IPS DF 6.9 (cell line): Measurements from ENCODE around the gene CEP295NL.
"Not testable (repeated sequence)": the region's sequence is repeated elsewhere in the genome, so short reads cannot be mapped to it uniquely, and the experiment has no call there.

Experiments
- DNase-seq: peaks from one replicate; pipeline ENCODE4 v3.0.0-alpha.2; 2013; ENCODE audit warnings: low read depth, low spot score
- H3K27ac ChIP-seq: one replicate; pipeline ENCODE4 v1.5.1; 2013; ENCODE audit warnings: low read length, control low read depth
- H3K27me3 ChIP-seq: 2 replicates; pipeline ENCODE4 v1.6.1; 2013; ENCODE audit warnings: mild to moderate bottlenecking, low read length; ENCODE audit not compliant: control insufficient read depth, insufficient read depth
- H3K36me3 ChIP-seq: 2 replicates; pipeline ENCODE4 v1.6.1; 2013; ENCODE audit warnings: low read length; ENCODE audit not compliant: control insufficient read depth, insufficient read depth
- H3K4me1 ChIP-seq: 2 replicates; pipeline ENCODE4 v1.6.1; 2013; ENCODE audit warnings: low read length; ENCODE audit not compliant: control insufficient read depth, insufficient read depth
- H3K4me3 ChIP-seq: 2 replicates; pipeline ENCODE4 v1.5.1; 2013; ENCODE audit warnings: mild to moderate bottlenecking, low read length
- H3K9me3 ChIP-seq: 2 replicates; pipeline ENCODE4 v1.6.1; 2013; ENCODE audit warnings: low read length, inconsistent platforms; ENCODE audit not compliant: control insufficient read depth, insufficient read depth
- WGBS: extraction: QIAGEN DNeasy Blood & Tissue Kit; methylation state at CpG from one replicate; pipeline ENCODE4 v1.1.7; 2013; ENCODE audit warnings: mixed read lengths, missing lambda C conversion rate; ENCODE audit not compliant: insufficient read length, insufficient coverage; 5-methylcytosine and 5-hydroxymethylcytosine counted together

Gene CEP295NL

DNA sequence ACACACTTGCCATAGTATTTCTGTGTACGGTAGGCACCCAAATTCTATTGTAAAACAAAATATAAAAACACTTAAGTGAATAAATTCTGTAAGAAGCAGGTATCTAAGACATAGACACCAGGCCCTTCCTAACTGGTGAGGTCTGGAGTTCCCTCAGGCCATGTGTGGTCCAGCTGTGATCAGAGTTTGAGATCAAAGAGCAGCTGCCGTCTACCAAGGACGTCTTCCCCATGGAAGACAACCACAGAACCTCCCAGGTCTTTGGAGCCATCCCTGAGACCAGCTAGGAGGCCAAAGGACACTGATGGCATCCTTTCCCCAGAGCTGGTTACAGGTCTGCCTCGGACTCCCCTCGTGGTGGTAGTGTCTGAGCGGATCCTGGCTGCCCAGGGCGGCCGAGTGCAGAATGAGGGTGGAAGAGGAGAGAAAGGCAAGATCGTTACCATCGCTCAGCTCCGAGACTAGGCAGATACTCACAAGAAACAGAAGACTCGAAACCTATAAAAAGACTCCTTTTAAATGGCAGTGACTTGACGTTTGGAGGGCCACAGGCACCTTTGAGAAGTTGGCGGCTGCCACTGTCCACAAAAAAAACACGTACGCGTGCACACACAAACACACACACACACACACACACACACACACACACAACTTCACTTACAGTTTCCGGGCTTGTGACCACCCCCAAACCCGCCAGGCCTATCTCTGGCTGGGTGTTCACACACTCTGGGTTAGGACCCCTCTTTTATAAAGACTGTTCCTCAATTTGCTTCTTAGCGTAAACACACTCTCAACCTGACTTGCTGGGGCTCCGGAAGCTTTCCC, 14.7 kb upstream of the CEP295NL start:
- Histone ChIP-seq H3K27ac (no peak overlapping the region), H3K27me3 (no peaks in the 10 kb centered on the region; the same call in 1 of the 2 replicates), H3K9me3 (no peaks in the 10 kb centered on the region), H3K4me3 (no peak overlapping the region), H3K4me1 (peaks cover 2% of the 10 kb centered on the region; the same call in 1 of the 2 replicates), H3K36me3 (no peaks in the 10 kb centered on the region; the same call in 1 of the 2 replicates)
- WGBS = no CpG with 5 or more reads among the region's 21 CpGs
- no peak for DNase-seq

DNA sequence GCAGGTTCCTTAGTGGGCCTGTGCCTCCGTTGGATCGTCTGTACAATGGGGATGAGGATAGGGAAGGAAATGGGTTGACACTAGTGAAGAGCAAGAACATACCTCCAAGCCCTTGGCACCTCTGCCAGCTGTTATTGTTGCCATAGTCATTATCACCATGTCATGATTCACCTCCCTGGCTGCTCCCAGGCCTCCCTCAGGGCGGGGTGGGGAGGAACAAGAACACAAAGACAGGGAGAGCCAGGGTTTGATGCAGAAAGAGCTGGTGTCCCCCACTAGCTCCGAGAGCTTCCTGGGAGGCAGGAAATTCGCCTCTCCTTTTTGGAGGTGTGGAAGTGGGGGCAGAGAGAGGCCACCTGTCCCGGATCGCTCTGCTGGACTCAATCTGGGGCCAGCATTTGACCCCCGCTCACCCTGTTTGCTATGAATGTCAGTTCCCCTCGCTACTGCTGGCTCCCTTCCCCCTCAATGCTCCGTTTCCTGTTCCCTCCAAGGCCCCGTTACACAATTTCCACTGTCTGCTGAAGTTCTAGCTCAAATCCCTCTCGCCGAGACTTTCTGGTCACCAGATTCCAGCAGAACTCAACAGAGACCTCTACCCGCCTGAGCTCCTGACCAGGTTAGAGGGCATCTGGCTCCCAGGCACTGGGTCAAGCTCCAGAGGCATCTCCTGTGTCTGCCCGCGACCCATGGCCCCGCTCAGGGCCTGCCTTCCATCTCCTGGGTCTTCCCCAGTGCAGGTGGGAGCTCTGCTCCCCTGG, 13.1 kb upstream of the CEP295NL start:
- DNase-seq = no peak
- no peaks in the 10 kb centered on the region; the same call in 1 of the 2 replicates for H3K27me3 ChIP-seq
- no peak overlapping the region for H3K4me3 ChIP-seq
- peaks cover 2% of the 10 kb centered on the region; the same call in 1 of the 2 replicates for H3K4me1 ChIP-seq
- no CpG with 5 or more reads among the region's 17 CpGs for WGBS
- no peaks in the 10 kb centered on the region for H3K9me3 ChIP-seq
- no peak overlapping the region for H3K27ac ChIP-seq
- peaks cover 2% of the 10 kb centered on the region; the same call in 1 of the 2 replicates for H3K36me3 ChIP-seq

DNA sequence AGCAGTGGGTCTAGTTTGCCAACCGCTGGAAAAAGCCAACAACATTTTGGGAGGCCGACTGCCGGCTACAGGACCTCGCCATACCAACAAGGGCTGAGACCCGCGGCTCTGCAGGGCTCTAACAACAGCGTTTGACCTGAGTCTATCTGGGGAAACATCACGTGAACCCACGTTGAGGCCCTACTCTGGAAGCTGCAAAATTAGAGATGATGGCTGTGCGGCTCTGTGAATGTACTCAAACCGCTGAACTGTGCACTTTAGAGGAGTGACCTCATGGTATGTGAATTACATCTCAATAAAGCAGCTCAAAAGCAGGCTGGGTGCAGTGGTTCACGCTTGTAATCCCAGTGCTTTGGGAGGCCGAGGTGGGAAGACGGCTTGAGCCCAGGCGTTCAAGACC, 10.1 kb upstream of the CEP295NL start:
- Histone ChIP-seq H3K27me3 (no peaks in the 10 kb centered on the region; the same call in 1 of the 2 replicates), H3K27ac (no peak overlapping the region), H3K4me3 (no peak overlapping the region), H3K4me1 (peaks cover 3% of the 10 kb centered on the region), H3K9me3 (no peaks in the 10 kb centered on the region), H3K36me3 (peaks cover 2% of the 10 kb centered on the region; the same call in 1 of the 2 replicates)
- DNase-seq = no peak
- WGBS = no CpG with 5 or more reads among the region's 15 CpGs

DNA sequence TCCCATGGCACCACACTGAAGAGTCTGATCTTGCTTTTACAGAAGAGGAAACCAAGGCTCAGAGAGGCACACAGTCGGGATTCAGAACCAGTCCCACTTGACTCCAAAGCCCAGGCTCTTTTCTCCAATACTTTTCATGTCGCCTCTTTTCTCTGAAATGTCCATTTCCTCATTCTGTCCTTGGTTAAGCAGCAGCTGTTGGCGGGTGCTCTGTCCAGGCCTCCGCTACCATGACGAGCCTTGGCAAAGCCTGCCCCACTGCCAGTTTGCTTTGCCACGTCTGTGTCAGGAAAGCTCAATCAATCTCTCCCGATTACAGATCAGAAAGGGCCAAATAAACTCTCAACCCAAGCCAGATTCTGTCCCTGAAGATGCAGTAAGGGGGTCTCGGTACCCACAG, 9.1 kb upstream of the CEP295NL start:
- DNase-seq = no peak
- Histone ChIP-seq H3K4me3 (no peak overlapping the region), H3K27ac (no peak overlapping the region), H3K27me3 (no peaks in the 10 kb centered on the region; the same call in 1 of the 2 replicates), H3K36me3 (0 out of 2 replicates have a peak, but pooled peaks cover 2% of the 10 kb centered on the region), H3K4me1 (peaks cover 2% of the 10 kb centered on the region), H3K9me3 (no peaks in the 10 kb centered on the region)
- no CpG with 5 or more reads among the region's 8 CpGs for WGBS

DNA sequence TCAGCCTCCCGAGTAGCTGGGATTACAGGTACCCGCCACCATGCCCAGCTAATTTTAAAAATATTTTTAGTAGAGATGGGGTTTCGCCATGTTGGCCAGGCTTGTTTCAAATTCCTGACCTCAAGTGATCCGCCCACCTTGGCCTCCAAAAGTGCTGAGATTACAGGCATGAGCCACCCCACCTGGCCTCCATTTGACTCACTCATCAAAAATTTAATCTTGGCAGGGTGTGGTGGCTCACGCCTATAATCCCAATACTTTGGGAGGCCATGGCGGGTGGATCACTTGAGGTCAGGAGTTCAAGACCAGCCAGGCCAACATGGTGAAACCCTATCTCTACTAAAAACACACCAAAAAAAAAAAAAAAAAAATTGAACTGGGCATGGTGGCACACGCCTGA, 8.5 kb upstream of the CEP295NL start:
- H3K4me1 ChIP-seq, H3K4me3 ChIP-seq, DNase-seq, H3K9me3 ChIP-seq, H3K27ac ChIP-seq, H3K27me3 ChIP-seq, H3K36me3 ChIP-seq: not testable (repeated sequence)
- WGBS = no CpG with 5 or more reads among the region's 7 CpGs

- H3K27ac ChIP-seq = no peak overlapping the region
- H3K4me3 ChIP-seq = no peak overlapping the region
- H3K9me3 ChIP-seq = no peaks in the 10 kb centered on the region
- peaks cover 2% of the 10 kb centered on the region for H3K4me1 ChIP-seq
- DNase-seq = no peak
- 0 out of 2 replicates have a peak, but pooled peaks cover 2% of the 10 kb centered on the region for H3K36me3 ChIP-seq
- WGBS = no CpG with 5 or more reads among the region's 11 CpGs
- no peaks in the 10 kb centered on the region; the same call in 1 of the 2 replicates for H3K27me3 ChIP-seq
Observed at GRCh38 chr17:78910497-78911284, 7.7 kb upstream of the CEP295NL start.

GRCh38 chr17:78908426-78908825, 5.4 kb upstream of the CEP295NL start:
- Histone ChIP-seq H3K36me3 (0 out of 2 replicates have a peak, but pooled peaks cover 2% of the 10 kb centered on the region), H3K27me3 (no peaks in the 10 kb centered on the region), H3K9me3 (no peaks in the 10 kb centered on the region), H3K4me3 (no peak overlapping the region), H3K4me1 (peaks cover 2% of the 10 kb centered on the region), H3K27ac (no peak overlapping the region)
- no CpG with 5 or more reads among the region's 4 CpGs for WGBS
- DNase-seq = no peak

DNA sequence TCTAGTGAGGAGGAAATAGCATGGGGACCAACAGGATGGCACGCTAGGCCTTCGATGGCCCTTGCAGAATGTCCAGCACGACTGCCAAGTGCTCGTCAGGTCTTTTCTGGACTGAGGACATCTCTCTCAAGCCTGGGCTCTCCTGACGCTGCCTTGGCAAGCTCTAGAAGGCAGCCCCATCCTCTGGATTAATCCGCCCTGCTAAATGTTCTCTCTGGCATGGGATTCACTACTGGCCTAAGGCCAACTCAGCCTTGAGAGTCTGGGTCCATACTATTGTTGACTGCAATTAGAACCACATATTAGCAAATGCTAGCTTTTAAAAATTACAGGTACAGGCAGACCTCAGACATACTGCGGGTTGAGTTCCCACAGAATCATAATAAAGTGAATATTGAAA, 2.5 kb upstream of the CEP295NL start:
- no peak overlapping the region for H3K4me3 ChIP-seq
- no peaks in the 10 kb centered on the region for H3K27me3 ChIP-seq
- peaks cover 2% of the 10 kb centered on the region for H3K4me1 ChIP-seq
- no CpG with 5 or more reads among the region's 7 CpGs for WGBS
- H3K9me3 ChIP-seq = no peaks in the 10 kb centered on the region
- peaks cover 3% of the 10 kb centered on the region; the same call in 1 of the 2 replicates for H3K36me3 ChIP-seq
- DNase-seq = no peak
- no peak overlapping the region for H3K27ac ChIP-seq

DNA sequence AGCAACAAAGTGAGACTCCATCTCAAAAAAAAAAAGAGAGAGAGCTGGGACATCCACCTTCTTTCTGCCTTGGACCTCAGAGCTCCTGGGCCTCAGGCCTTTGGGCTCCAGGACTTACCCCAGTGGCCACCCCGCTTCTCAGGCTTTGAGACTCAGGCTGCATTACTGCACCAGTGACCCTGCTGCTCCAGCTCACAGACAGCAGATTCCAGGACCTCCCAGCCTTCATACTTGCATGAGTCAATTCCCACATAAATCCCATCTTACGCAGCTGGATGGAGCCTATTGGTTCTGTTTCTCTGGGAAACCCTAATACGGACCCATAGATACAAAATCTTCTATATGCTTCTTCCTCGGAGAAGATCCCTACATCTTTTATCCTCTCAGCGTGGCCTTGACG, 2.1 kb upstream of the CEP295NL start:
- no peak for DNase-seq
- H3K4me1 ChIP-seq = peaks cover 2% of the 10 kb centered on the region
- no CpG with 5 or more reads among the region's 6 CpGs for WGBS
- no peak overlapping the region for H3K4me3 ChIP-seq
- no peak overlapping the region for H3K27ac ChIP-seq
- no peaks in the 10 kb centered on the region for H3K27me3 ChIP-seq
- peaks cover 3% of the 10 kb centered on the region; the same call in 1 of the 2 replicates for H3K36me3 ChIP-seq
- no peaks in the 10 kb centered on the region for H3K9me3 ChIP-seq

DNA sequence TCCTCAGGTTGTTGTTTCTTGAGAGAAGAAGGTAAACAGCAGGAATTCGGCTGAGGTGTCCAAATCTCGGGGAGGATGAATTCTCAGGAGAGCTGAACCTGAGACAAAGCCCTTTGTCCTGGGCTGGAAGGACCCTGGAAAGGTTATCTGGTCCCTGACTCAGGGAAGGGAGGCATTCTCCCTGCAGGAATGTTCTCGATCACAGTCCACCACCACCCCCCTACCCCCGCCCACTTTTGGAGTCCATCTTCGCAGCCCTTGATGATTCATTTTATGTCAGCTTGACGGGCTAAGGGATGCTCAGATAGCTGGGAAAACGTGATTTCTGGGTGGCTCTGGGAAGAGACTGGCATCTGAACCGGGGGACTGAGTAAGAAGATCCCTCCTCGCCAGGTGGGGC, 1.4 kb upstream of the CEP295NL start:
- Histone ChIP-seq H3K27ac (no peak overlapping the region), H3K36me3 (peaks cover 3% of the 10 kb centered on the region; the same call in 1 of the 2 replicates), H3K9me3 (no peaks in the 10 kb centered on the region), H3K27me3 (no peaks in the 10 kb centered on the region), H3K4me1 (peaks cover 4% of the 10 kb centered on the region), H3K4me3 (no peak overlapping the region)
- no CpG with 5 or more reads among the region's 9 CpGs for WGBS
- DNase-seq = no peak
